HCT116 (cell line): ENCODE measurements around the gene TULP3. TPM values are rescaled to one million over a fixed set of nuclear protein-coding genes. Genes with fewer than 3 reads are reported as not detected.

ENCODE experiments used
- ATAC-seq: fragments of 200-7000 bp; cut with Tn5 transposase; 2 replicates; pipeline ENCODE4 v1.9.1; 2020; ENCODE audit warnings: mild to moderate bottlenecking, moderate library complexity
- BruUV-seq: library from RNA; stranded (reverse); fragments of 400-500 nt; replicated peaks from 2 replicates; lab custom pipeline; 2021; lab: Mats Ljungman, UMichigan
- CTCF ChIA-PET: fragments of 300-600 bp; sonication (Branson Sonifier 250); formaldehyde crosslinking; loops from one replicate; lab custom pipeline; 2021; ENCODE audit warnings: antibody characterized with exemption; lab: Charles Lee
- POLR2A ChIA-PET: fragments of 300-600, 350-600 bp; sonication (Branson Sonifier 250); formaldehyde crosslinking; loops from one replicate; lab custom pipeline; 2021; ENCODE audit warnings: antibody characterized with exemption; lab: Charles Lee
- RAD21 ChIA-PET, 2 experiments: fragments of 300-600 bp; sonication (Branson Sonifier 250); formaldehyde crosslinking; loops; one replicate each; lab custom pipeline; 2023; ENCODE audit warnings: low total read pairs in 2 of 2; ENCODE audit not compliant: uncharacterized antibody in 2 of 2, unreplicated experiment in 2 of 2, low non-redundant PET in 1 of 2; lab: Charles Lee
- DNase-seq: peaks from one replicate; pipeline ENCODE4 v3.0.0-alpha.2; 2010; ENCODE audit warnings: low read depth, low spot score
- H2AFZ ChIP-seq: fragments of 200-600 bp; shearing (Covaris generic), sonication (generic); 2 replicates; pipeline ENCODE4 v1.6.1; 2017; ENCODE audit warnings: low read depth, mixed run types, mixed read lengths, antibody characterized with exemption, low read length; ENCODE audit not compliant: poor library complexity, severe bottlenecking
- H3K27ac ChIP-seq: 2 replicates; pipeline ENCODE4 v1.5.1; 2012; ENCODE audit warnings: low read depth, low read length
- H3K27me3 ChIP-seq: fragments of 200-600 bp; sonication (generic); 2 replicates; pipeline ENCODE4 v1.6.1; 2016; ENCODE audit warnings: mixed run types, low read length, mixed read lengths; ENCODE audit not compliant: insufficient read depth
- H3K36me3 ChIP-seq, 2 experiments: fragments of 200-500 bp in 1 of 2; fragments of 200-600 bp in 1 of 2; sonication (Bioruptor generic) in 1 of 2; sonication (generic) in 1 of 2; 2 replicates each; pipeline versions ENCODE4 v1.5.1 to v1.6.1; 2014 to 2016; ENCODE audit warnings: low read length in 2 of 2, inconsistent platforms in 1 of 2, mixed read lengths in 1 of 2, mixed run types in 1 of 2; ENCODE audit not compliant: insufficient read depth in 2 of 2, control insufficient read depth in 1 of 2
- H3K4me1 ChIP-seq, 2 experiments: fragments of 200-600 bp in 1 of 2; sonication (generic) in 1 of 2; 2 replicates each; pipeline versions ENCODE4 v1.5.1 to v1.6.1; 2012 to 2017; ENCODE audit warnings: low read length in 2 of 2, inconsistent platforms in 1 of 2, mild to moderate bottlenecking in 1 of 2, mixed read lengths in 1 of 2, mixed run types in 1 of 2, moderate library complexity in 1 of 2; ENCODE audit not compliant: insufficient read depth in 2 of 2, control insufficient read depth in 1 of 2
- H3K4me2 ChIP-seq: fragments of 200-600 bp; sonication (generic); 2 replicates; pipeline ENCODE4 v1.6.1; 2017; ENCODE audit warnings: mixed run types, low read length, mixed read lengths
- H3K4me3 ChIP-seq, 2 experiments: fragments of 200-600 bp in 1 of 2; sonication (generic) in 1 of 2; replicated peaks in 1 of 2; 2 replicates each; pipeline ENCODE4 v1.5.1; 2011 to 2016; ENCODE audit warnings: low read length in 2 of 2, control low read depth in 1 of 2, low read depth in 1 of 2, mild to moderate bottlenecking in 1 of 2, mixed read lengths in 1 of 2, mixed run types in 1 of 2
- H3K79me2 ChIP-seq: fragments of 200-600 bp; sonication (generic); 2 replicates; pipeline ENCODE4 v1.6.1; 2017; ENCODE audit warnings: mild to moderate bottlenecking, mixed run types, low read length, moderate library complexity, mixed read lengths; ENCODE audit not compliant: insufficient read depth
- H3K9ac ChIP-seq: fragments of 200-600 bp; sonication (generic); 2 replicates; pipeline ENCODE4 v1.6.1; 2016; ENCODE audit warnings: low read length, mixed read lengths
- H3K9me2 ChIP-seq: fragments of 200-600 bp; sonication (generic), shearing (Covaris generic); 2 replicates; pipeline ENCODE4 v1.6.1; 2017; ENCODE audit warnings: mixed run types, mild to moderate bottlenecking, moderate library complexity; ENCODE audit not compliant: insufficient read depth
- H3K9me3 ChIP-seq, 2 experiments: fragments of 200-500 bp in 1 of 2; fragments of 200-600 bp in 1 of 2; sonication (Bioruptor generic) in 1 of 2; sonication (generic) in 1 of 2; 2 replicates each; pipeline ENCODE4 v1.6.1; 2014 to 2017; ENCODE audit warnings: low read length in 2 of 2, mixed read lengths in 2 of 2, inconsistent platforms in 1 of 2, low read depth in 1 of 2, mild to moderate bottlenecking in 1 of 2, mixed run types in 1 of 2, moderate library complexity in 1 of 2; ENCODE audit not compliant: control insufficient read depth in 1 of 2, insufficient read depth in 1 of 2
- H4K20me1 ChIP-seq: fragments of 200-600 bp; sonication (generic), shearing (Covaris generic); 2 replicates; pipeline ENCODE4 v1.6.1; 2017; ENCODE audit warnings: mixed run types, mild to moderate bottlenecking, moderate library complexity; ENCODE audit not compliant: insufficient read depth
- CBX3 ChIP-seq: IDR thresholded peaks from 2 replicates; pipeline ENCODE4 v1.6.1; 2012; ENCODE audit warnings: low read depth
- CEBPB ChIP-seq: IDR thresholded peaks from 2 replicates; pipeline ENCODE4 v1.6.1; 2012; ENCODE audit warnings: low read depth
- EGR1 ChIP-seq: IDR thresholded peaks from 2 replicates; pipeline ENCODE4 v1.6.1; 2012; ENCODE audit warnings: low read depth
- FOSL1 ChIP-seq: IDR thresholded peaks from 2 replicates; pipeline ENCODE4 v1.6.1; 2012; ENCODE audit warnings: low read depth
- JUND ChIP-seq: IDR thresholded peaks from 2 replicates; pipeline ENCODE4 v1.6.1; 2012
- REST ChIP-seq: IDR thresholded peaks from 2 replicates; pipeline ENCODE4 v1.6.1; 2012; ENCODE audit warnings: low read depth
- SIN3A ChIP-seq: IDR thresholded peaks from 2 replicates; pipeline ENCODE4 v1.6.1; 2012; ENCODE audit warnings: low read depth
- TCF7L2 ChIP-seq: IDR thresholded peaks from 2 replicates; pipeline ENCODE4 v1.7.0; 2011; ENCODE audit warnings: borderline replicate concordance, inconsistent platforms; ENCODE audit not compliant: insufficient read depth, insufficient read length; ENCODE audit errors: extremely low read depth
- intact Hi-C: fragments of 100-400 bp; cut with micrococcal nuclease; formaldehyde crosslinking; loops from 2 replicates; pipeline ENCODE4 v1.10.0; 2022
- total RNA-seq: library from RNA; stranded (reverse); gene quantifications from one replicate; pipeline ENCODE4 v1.2.1, GENCODE V29; 2021; ENCODE audit not compliant: unreplicated experiment

The TULP3 gene
- total RNA-seq, 1 experiment from 2014 or later: 21.3 TPM

- no peak for TF ChIP-seq REST
Measured at GRCh38 chr12:2892246-2892645, 1.6 kb downstream of the TULP3 start (continued).

DNA sequence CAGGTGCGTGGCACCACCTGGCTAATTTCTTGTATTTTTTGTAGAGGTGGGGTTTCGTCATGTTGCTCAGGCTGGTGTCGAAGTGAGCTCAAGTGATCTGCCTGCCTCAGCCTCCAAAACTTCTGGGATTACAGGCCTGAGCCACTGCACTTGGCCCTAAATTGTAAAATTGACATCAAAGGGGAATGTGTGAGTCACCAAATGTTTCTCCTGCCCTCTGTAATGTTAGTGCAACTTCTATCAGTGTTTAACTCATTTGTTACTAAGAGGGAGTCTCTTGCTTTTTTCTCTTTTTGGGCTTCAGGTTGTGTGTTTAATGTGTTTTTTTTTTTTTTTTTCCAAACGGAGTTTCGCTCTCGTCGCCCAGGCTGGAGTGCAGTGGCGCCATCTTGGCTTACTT, 2.3 kb downstream of the TULP3 start:
- no peaks in the 10 kb centered on the region for H3K9me3 ChIP-seq
- H3K9me2 ChIP-seq: no peaks in the 10 kb centered on the region
- peak overlapping the region; percentile 48; the same call in 1 of the 2 replicates for H3K4me2 ChIP-seq
- peaks cover 0 to 3% of the 10 kb centered on the region in 2 experiments; a peak in 1 of 4 replicates for H3K36me3 ChIP-seq
- ChIA-PET POLR2A (no interaction called here), CTCF (interaction anchor here (1.9 kb wide), 1 partner anchor 51 kb away, joined by 5 read pairs; no protein-coding TSS in a partner anchor), RAD21 (no interaction called here)
- no peak overlapping the region for H3K9ac ChIP-seq
- DNase-seq (no peak), ATAC-seq (no peak)
- H3K79me2 ChIP-seq: peaks cover 46% of the 10 kb centered on the region
- TF ChIP-seq FOSL1: peak; percentile 47; the same call in 1 of the 2 replicates
- TF ChIP-seq CBX3: no peak
- TF ChIP-seq SIN3A: no peak
- peak; percentile 35; the same call in 1 of the 2 replicates for TF ChIP-seq JUND
- no peak; the same call in 1 of the 2 replicates for TF ChIP-seq CEBPB
- TF ChIP-seq TCF7L2: peak; percentile 83
- TF ChIP-seq EGR1: no peak
- H4K20me1 ChIP-seq: no peaks in the 10 kb centered on the region
- intact Hi-C loops: no loop called here
- H3K4me3 ChIP-seq: no peak overlapping the region
- peaks cover 20 to 30% of the 10 kb centered on the region in 2 experiments for H3K4me1 ChIP-seq
- H2AFZ ChIP-seq: no peak overlapping the region
- H3K27me3 ChIP-seq: no peaks in the 10 kb centered on the region
- BruUV-seq: no TSS peak
- no peak overlapping the region for H3K27ac ChIP-seq
